ENCODE results near the gene EYS.
"Not testable (repeated sequence)": the region's sequence is repeated elsewhere in the genome, so short reads cannot be mapped to it uniquely, and the experiment has no call there.

EYS gene

GRCh38 chr6:64497634-64498033, 1209.4 kb downstream of the EYS start:
- Histone ChIP-seq H3K4me3 (ENCODE audit: low read length) (no peak overlapping the region), H3K27me3 (ENCODE audit: control insufficient read depth, insufficient read depth, low read length) (no peaks in the 10 kb centered on the region), H3K4me1 (ENCODE audit: control insufficient read depth, insufficient read depth, low read length) (no peaks in the 10 kb centered on the region), H3K9me3 (ENCODE audit: control insufficient read depth, insufficient read depth, low read length) (no peaks in the 10 kb centered on the region; the same call in 1 of the 2 replicates), H3K27ac (ENCODE audit: low read length) (no peak overlapping the region), H3K36me3 (ENCODE audit: control insufficient read depth, insufficient read depth, low read length) (no peaks in the 10 kb centered on the region)
- WGBS (ENCODE audit: insufficient coverage, insufficient read length) = no CpG with 5 or more reads among the region's 2 CpGs
- no peak for DNase-seq (ENCODE audit: low read depth, low spot score)

GRCh38 chr6:64489763-64490162, 1217.3 kb downstream of the EYS start:
- no CpG with 5 or more reads among the region's 2 CpGs for WGBS (ENCODE audit: insufficient coverage, insufficient read length)
- Histone ChIP-seq H3K27ac (ENCODE audit: low read length) (no peak overlapping the region), H3K36me3 (ENCODE audit: control insufficient read depth, insufficient read depth, low read length) (no peaks in the 10 kb centered on the region), H3K4me1 (ENCODE audit: control insufficient read depth, insufficient read depth, low read length) (no peaks in the 10 kb centered on the region), H3K4me3 (ENCODE audit: low read length) (no peak overlapping the region), H3K9me3 (ENCODE audit: control insufficient read depth, insufficient read depth, low read length) (no peaks in the 10 kb centered on the region), H3K27me3 (ENCODE audit: control insufficient read depth, insufficient read depth, low read length) (no peaks in the 10 kb centered on the region)
- no peak for DNase-seq (ENCODE audit: low read depth, low spot score)

- no CpG with 5 or more reads among the region's 3 CpGs for WGBS (ENCODE audit: insufficient coverage, insufficient read length)
- H3K4me3 ChIP-seq (ENCODE audit: low read length) = no peak overlapping the region
- no peaks in the 10 kb centered on the region for H3K9me3 ChIP-seq (ENCODE audit: control insufficient read depth, insufficient read depth, low read length)
- H3K4me1 ChIP-seq (ENCODE audit: control insufficient read depth, insufficient read depth, low read length) = no peaks in the 10 kb centered on the region
- no peaks in the 10 kb centered on the region for H3K27me3 ChIP-seq (ENCODE audit: control insufficient read depth, insufficient read depth, low read length)
- no peak for DNase-seq (ENCODE audit: low read depth, low spot score)
- no peak overlapping the region for H3K27ac ChIP-seq (ENCODE audit: low read length)
- H3K36me3 ChIP-seq (ENCODE audit: control insufficient read depth, insufficient read depth, low read length) = no peaks in the 10 kb centered on the region
Measured at GRCh38 chr6:64486578-64487351, 1220.3 kb downstream of the EYS start.

- H3K27me3 ChIP-seq (ENCODE audit: control insufficient read depth, insufficient read depth, low read length) = no peaks in the 10 kb centered on the region
- DNase-seq (ENCODE audit: low read depth, low spot score) = no peak
- H3K4me1 ChIP-seq (ENCODE audit: control insufficient read depth, insufficient read depth, low read length) = no peaks in the 10 kb centered on the region
- H3K4me3 ChIP-seq (ENCODE audit: low read length) = no peak overlapping the region
- H3K36me3 ChIP-seq (ENCODE audit: control insufficient read depth, insufficient read depth, low read length) = no peaks in the 10 kb centered on the region
- H3K27ac ChIP-seq (ENCODE audit: low read length) = no peak overlapping the region
- H3K9me3 ChIP-seq (ENCODE audit: control insufficient read depth, insufficient read depth, low read length) = no peaks in the 10 kb centered on the region
- WGBS (ENCODE audit: insufficient coverage, insufficient read length) = no CpG with 5 or more reads among the region's 2 CpGs
Measured at GRCh38 chr6:64483956-64484499, 1223.0 kb downstream of the EYS start.

- WGBS (ENCODE audit: insufficient coverage, insufficient read length) = 100% methylated on average over 1 of the region's 2 CpGs
- Histone ChIP-seq H3K4me3 (ENCODE audit: low read length) (no peak overlapping the region), H3K27me3 (ENCODE audit: control insufficient read depth, insufficient read depth, low read length) (no peaks in the 10 kb centered on the region), H3K36me3 (ENCODE audit: control insufficient read depth, insufficient read depth, low read length) (no peaks in the 10 kb centered on the region), H3K4me1 (ENCODE audit: control insufficient read depth, insufficient read depth, low read length) (no peaks in the 10 kb centered on the region), H3K27ac (ENCODE audit: low read length) (no peak overlapping the region), H3K9me3 (ENCODE audit: control insufficient read depth, insufficient read depth, low read length) (no peaks in the 10 kb centered on the region)
- no peak for DNase-seq (ENCODE audit: low read depth, low spot score)
Measured at GRCh38 chr6:64482631-64483030, 1224.4 kb downstream of the EYS start.

- H3K4me1 ChIP-seq (ENCODE audit: control insufficient read depth, insufficient read depth, low read length) = no peaks in the 10 kb centered on the region
- no peaks in the 10 kb centered on the region for H3K27me3 ChIP-seq (ENCODE audit: control insufficient read depth, insufficient read depth, low read length)
- H3K27ac ChIP-seq (ENCODE audit: low read length) = no peak overlapping the region
- no peaks in the 10 kb centered on the region for H3K36me3 ChIP-seq (ENCODE audit: control insufficient read depth, insufficient read depth, low read length)
- H3K9me3 ChIP-seq (ENCODE audit: control insufficient read depth, insufficient read depth, low read length) = no peaks in the 10 kb centered on the region
- no peak overlapping the region for H3K4me3 ChIP-seq (ENCODE audit: low read length)
- WGBS (ENCODE audit: insufficient coverage, insufficient read length) = no CpG with 5 or more reads among the region's 1 CpG
- DNase-seq (ENCODE audit: low read depth, low spot score) = no peak
Measured at GRCh38 chr6:64479134-64479533, 1227.9 kb downstream of the EYS start.

GRCh38 chr6:64477391-64477790, 1229.6 kb downstream of the EYS start:
- no peak for DNase-seq (ENCODE audit: low read depth, low spot score)
- Histone ChIP-seq H3K27ac (ENCODE audit: low read length) (no peak overlapping the region), H3K27me3 (ENCODE audit: control insufficient read depth, insufficient read depth, low read length) (no peaks in the 10 kb centered on the region), H3K4me3 (ENCODE audit: low read length) (no peak overlapping the region), H3K36me3 (ENCODE audit: control insufficient read depth, insufficient read depth, low read length) (no peaks in the 10 kb centered on the region), H3K4me1 (ENCODE audit: control insufficient read depth, insufficient read depth, low read length) (no peaks in the 10 kb centered on the region), H3K9me3 (ENCODE audit: control insufficient read depth, insufficient read depth, low read length) (no peaks in the 10 kb centered on the region)
- WGBS (ENCODE audit: insufficient coverage, insufficient read length) = no CpG with 5 or more reads among the region's 3 CpGs

- H3K36me3 ChIP-seq (ENCODE audit: control insufficient read depth, insufficient read depth, low read length) = no peaks in the 10 kb centered on the region
- H3K4me1 ChIP-seq (ENCODE audit: control insufficient read depth, insufficient read depth, low read length) = no peaks in the 10 kb centered on the region
- DNase-seq (ENCODE audit: low read depth, low spot score) = no peak
- H3K9me3 ChIP-seq (ENCODE audit: control insufficient read depth, insufficient read depth, low read length) = no peaks in the 10 kb centered on the region
- no peak overlapping the region for H3K4me3 ChIP-seq (ENCODE audit: low read length)
- no CpG with 5 or more reads among the region's 2 CpGs for WGBS (ENCODE audit: insufficient coverage, insufficient read length)
- H3K27ac ChIP-seq (ENCODE audit: low read length) = no peak overlapping the region
- H3K27me3 ChIP-seq (ENCODE audit: control insufficient read depth, insufficient read depth, low read length) = no peaks in the 10 kb centered on the region
Measured at GRCh38 chr6:64476935-64477334, 1230.1 kb downstream of the EYS start.

GRCh38 chr6:64469405-64469804, 1237.6 kb downstream of the EYS start:
- not testable (repeated sequence) for H3K27me3 ChIP-seq (ENCODE audit: control insufficient read depth, insufficient read depth, low read length); H3K9me3 ChIP-seq (ENCODE audit: control insufficient read depth, insufficient read depth, low read length); H3K27ac ChIP-seq (ENCODE audit: low read length); H3K4me1 ChIP-seq (ENCODE audit: control insufficient read depth, insufficient read depth, low read length); H3K4me3 ChIP-seq (ENCODE audit: low read length); DNase-seq (ENCODE audit: low read depth, low spot score); H3K36me3 ChIP-seq (ENCODE audit: control insufficient read depth, insufficient read depth, low read length)
- no CpG with 5 or more reads among the region's 12 CpGs for WGBS (ENCODE audit: insufficient coverage, insufficient read length)

- no peak for DNase-seq (ENCODE audit: low read depth, low spot score)
- Histone ChIP-seq H3K4me1 (ENCODE audit: control insufficient read depth, insufficient read depth, low read length) (no peaks in the 10 kb centered on the region), H3K9me3 (ENCODE audit: control insufficient read depth, insufficient read depth, low read length) (no peaks in the 10 kb centered on the region), H3K27ac (ENCODE audit: low read length) (no peak overlapping the region), H3K27me3 (ENCODE audit: control insufficient read depth, insufficient read depth, low read length) (no peaks in the 10 kb centered on the region), H3K36me3 (ENCODE audit: control insufficient read depth, insufficient read depth, low read length) (no peaks in the 10 kb centered on the region), H3K4me3 (ENCODE audit: low read length) (no peak overlapping the region)
- no CpG with 5 or more reads among the region's 1 CpG for WGBS (ENCODE audit: insufficient coverage, insufficient read length)
Measured at GRCh38 chr6:64467656-64468055, 1239.4 kb downstream of the EYS start.

GRCh38 chr6:64459411-64459944, 1247.5 kb downstream of the EYS start:
- DNase-seq (ENCODE audit: low read depth, low spot score) = no peak
- no peak overlapping the region for H3K27ac ChIP-seq (ENCODE audit: low read length)
- no peaks in the 10 kb centered on the region for H3K36me3 ChIP-seq (ENCODE audit: control insufficient read depth, insufficient read depth, low read length)
- H3K9me3 ChIP-seq (ENCODE audit: control insufficient read depth, insufficient read depth, low read length) = no peaks in the 10 kb centered on the region
- no peaks in the 10 kb centered on the region for H3K4me1 ChIP-seq (ENCODE audit: control insufficient read depth, insufficient read depth, low read length)
- no peaks in the 10 kb centered on the region for H3K27me3 ChIP-seq (ENCODE audit: control insufficient read depth, insufficient read depth, low read length)
- H3K4me3 ChIP-seq (ENCODE audit: low read length) = no peak overlapping the region
- no CpG with 5 or more reads among the region's 1 CpG for WGBS (ENCODE audit: insufficient coverage, insufficient read length)

Measured in iPS DF 6.9 (cell line).